ENCODE measurements around the gene ACSL5. TPM values are rescaled to one million over a fixed set of nuclear protein-coding genes. Genes with fewer than 3 reads are reported as not detected.

The ACSL5 gene
- total RNA-seq, 4 donors from 2014 or later, result 6.8 to 17.0 (median 10.0) TPM

DNA sequence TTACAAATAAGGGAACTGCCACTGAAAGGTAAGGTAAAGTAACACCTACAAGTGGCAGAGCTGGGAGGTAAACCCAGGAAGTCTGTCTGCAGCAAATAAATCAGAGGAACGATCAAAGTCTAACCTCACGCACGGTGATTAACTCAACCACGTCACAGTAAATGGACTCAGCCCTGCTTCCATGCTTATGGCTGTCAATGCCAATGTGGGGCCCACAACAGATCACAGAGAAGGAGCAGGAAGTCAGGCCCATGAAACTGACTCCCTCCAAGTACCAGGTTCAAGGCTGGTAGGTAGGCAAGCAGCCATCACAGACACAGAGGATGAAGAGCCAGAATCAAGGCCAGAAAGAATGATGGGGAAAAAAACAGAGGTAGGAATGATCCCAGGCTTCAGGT is 38.0 kb upstream of the ACSL5 start:
- H3K4me1 ChIP-seq, result peaks cover 13 to 20% of the 10 kb centered on the region in 2 donors
- no peak overlapping the region for H3K4me3 ChIP-seq (replicated peaks in 1 of 3)
- WGBS, 2 donors, result 79 to 81% methylated on average over 4 of the region's 4 CpGs
- no peaks in the 10 kb centered on the region for H3K27me3 ChIP-seq
- no peak for TF ChIP-seq POLR2A (IDR thresholded peaks at IDR 0.05)
- TF ChIP-seq, protein P1, sequence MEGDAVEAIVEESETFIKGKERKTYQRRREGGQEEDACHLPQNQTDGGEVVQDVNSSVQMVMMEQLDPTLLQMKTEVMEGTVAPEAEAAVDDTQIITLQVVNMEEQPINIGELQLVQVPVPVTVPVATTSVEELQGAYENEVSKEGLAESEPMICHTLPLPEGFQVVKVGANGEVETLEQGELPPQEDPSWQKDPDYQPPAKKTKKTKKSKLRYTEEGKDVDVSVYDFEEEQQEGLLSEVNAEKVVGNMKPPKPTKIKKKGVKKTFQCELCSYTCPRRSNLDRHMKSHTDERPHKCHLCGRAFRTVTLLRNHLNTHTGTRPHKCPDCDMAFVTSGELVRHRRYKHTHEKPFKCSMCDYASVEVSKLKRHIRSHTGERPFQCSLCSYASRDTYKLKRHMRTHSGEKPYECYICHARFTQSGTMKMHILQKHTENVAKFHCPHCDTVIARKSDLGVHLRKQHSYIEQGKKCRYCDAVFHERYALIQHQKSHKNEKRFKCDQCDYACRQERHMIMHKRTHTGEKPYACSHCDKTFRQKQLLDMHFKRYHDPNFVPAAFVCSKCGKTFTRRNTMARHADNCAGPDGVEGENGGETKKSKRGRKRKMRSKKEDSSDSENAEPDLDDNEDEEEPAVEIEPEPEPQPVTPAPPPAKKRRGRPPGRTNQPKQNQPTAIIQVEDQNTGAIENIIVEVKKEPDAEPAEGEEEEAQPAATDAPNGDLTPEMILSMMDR (IDR thresholded peaks at IDR 0.05), result no peak
- no peak for DNase-seq
- H3K9me3 ChIP-seq, result no peaks in the 10 kb centered on the region
- intact Hi-C loops (cut with DNase I), result no loop called here
- no peaks in the 10 kb centered on the region for H3K36me3 ChIP-seq
- H3K27ac ChIP-seq, result no peak overlapping the region

DNA sequence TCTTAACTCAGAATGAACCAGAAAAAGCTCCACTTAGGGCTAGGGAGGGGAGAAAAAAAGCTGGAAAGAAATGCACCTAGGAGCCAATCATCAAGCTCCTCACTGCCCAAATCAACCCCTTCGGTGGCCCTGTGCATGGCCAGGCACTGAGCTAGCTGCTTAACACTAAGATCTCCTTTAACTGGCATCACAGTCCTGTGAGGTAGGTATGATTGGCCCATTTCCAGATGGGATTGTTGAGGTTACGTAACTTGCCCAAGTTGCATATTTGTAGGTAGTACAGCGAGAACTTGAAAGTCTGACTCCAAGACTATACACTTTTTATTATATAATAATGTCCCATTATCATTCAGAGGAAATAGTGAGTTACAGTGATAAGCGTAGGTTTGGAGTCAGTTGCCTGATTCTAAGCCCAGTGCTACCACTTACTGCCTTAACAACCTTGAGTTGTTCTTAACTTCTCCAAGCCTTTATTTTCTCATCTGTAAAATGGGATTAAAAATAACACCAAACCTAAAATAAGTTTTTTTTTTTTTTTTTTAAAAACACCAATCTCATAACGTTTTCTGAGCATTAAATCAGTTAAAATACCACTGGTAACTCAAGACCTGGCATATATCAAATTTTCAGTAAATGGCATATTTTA is 37.2 kb upstream of the ACSL5 start:
- Histone ChIP-seq H3K4me1 (peaks cover 5 to 12% of the 10 kb centered on the region in 2 donors), H3K27me3 (no peaks in the 10 kb centered on the region), H3K9me3 (no peaks in the 10 kb centered on the region), H3K4me3 (replicated peaks in 1 of 3) (no peak overlapping the region), H3K36me3 (no peaks in the 10 kb centered on the region), H3K27ac (no peak overlapping the region)
- no peak for TF ChIP-seq POLR2A (IDR thresholded peaks at IDR 0.05)
- TF ChIP-seq, protein P1 (IDR thresholded peaks at IDR 0.05), result no peak
- no peak for DNase-seq
- intact Hi-C loops (cut with DNase I), result no loop called here
- WGBS, 2 donors, result 76 to 83% methylated on average over 5 of the region's 5 CpGs

DNA sequence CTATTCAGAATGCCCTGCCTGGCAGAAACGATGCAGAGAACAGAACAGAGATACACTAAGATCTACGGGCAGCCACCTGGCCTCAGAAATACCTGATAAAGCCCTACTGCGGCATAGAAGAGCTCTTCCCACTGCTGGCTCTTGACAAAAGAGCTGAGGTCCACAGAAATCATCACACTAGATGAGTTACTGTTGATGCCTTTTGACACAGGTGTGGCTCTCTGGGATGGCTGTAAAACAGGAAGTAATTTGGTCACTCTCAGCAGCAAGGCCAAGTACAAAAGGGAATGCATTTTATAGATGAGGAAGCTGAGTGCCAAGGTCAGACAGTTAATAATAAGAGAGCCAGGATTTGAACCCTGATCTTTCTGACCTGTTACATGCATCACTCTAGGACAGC is 35.0 kb upstream of the ACSL5 start:
- 80 to 88% methylated on average over 3 of the region's 3 CpGs for WGBS, 2 donors
- no peak for TF ChIP-seq POLR2A (IDR thresholded peaks at IDR 0.05)
- TF ChIP-seq, protein P1 (IDR thresholded peaks at IDR 0.05), result no peak
- no peaks in the 10 kb centered on the region for H3K27me3 ChIP-seq

DNA sequence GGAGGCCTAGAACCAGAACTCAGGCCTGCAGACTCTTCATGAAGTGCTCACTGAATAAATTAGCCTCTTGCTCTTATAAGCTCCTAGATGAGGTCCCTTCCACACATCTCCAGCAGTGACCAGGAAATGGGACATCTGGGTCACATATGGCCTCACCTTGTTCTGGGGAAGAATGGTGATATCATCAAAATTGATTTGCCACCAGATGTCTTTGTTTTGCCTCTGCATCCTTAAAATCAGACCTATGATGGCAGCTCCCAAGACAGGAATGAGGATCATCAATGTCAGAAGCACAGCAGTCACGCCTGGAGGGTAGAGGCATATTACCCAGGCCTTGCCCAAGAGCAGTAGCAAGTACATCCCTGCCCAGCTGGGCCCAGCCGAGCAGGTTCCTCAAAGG is 33.3 kb upstream of the ACSL5 start:
- Histone ChIP-seq H3K4me1 (no peaks in the 10 kb centered on the region), H3K27me3 (no peaks in the 10 kb centered on the region), H3K36me3 (no peaks in the 10 kb centered on the region), H3K27ac (no peak overlapping the region), H3K4me3 (replicated peaks in 1 of 3) (no peak overlapping the region), H3K9me3 (no peaks in the 10 kb centered on the region)
- intact Hi-C loops (cut with DNase I), result no loop called here
- DNase-seq, result no peak
- 88 to 90% methylated on average over 2 of the region's 2 CpGs for WGBS, 2 donors
- TF ChIP-seq POLR2A (IDR thresholded peaks at IDR 0.05), result no peak
- TF ChIP-seq, protein P1 (IDR thresholded peaks at IDR 0.05), result no peak

More for the DNA sequence above, 35.0 kb upstream of the ACSL5 start:
- no peak for DNase-seq
- no peaks in the 10 kb centered on the region for H3K36me3 ChIP-seq
- intact Hi-C loops (cut with DNase I), result no loop called here
- H3K4me1 ChIP-seq, result no peaks in the 10 kb centered on the region
- no peak overlapping the region for H3K4me3 ChIP-seq (replicated peaks in 1 of 3)
- no peak overlapping the region for H3K27ac ChIP-seq
- no peaks in the 10 kb centered on the region for H3K9me3 ChIP-seq

DNA sequence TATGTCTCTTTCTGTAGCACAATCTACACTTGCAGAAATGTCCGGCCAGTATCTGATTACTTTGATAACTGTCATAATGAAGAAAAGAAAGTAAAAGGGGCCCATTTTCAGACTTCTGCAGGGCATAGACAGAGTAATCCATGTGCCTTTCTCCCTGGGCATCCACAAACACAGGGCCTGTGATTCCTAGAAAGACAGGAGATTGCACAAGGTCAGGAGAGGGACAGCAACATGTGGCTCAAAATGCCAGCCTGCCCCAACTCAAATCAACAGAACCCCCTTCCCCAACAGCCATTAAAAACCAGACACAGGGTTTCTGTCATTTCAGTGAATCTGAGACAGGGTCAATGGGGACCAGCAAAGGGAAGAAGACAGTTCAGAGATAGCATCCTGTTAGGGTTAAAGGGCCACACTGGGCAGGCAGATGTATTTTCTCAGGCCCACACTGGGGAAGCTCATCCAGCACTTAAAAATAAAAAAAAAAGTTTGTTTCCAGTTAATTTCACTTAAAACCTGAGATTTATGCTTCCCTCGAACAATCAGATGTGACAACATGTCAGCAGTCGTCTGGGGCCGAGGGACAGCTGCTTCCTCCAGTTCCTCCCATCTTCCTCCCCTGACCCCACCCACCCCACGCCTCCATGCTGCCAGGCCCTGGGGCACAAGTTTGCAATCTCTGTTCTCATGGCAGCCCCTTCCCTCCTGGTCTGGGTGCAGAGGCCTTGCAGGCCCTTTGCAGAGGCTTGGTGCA is 30.7 kb upstream of the ACSL5 start:
- 74 to 89% methylated on average over 5 of the region's 5 CpGs for WGBS, 2 donors
- no peaks in the 10 kb centered on the region for H3K27me3 ChIP-seq

More for the DNA sequence above, 30.7 kb upstream of the ACSL5 start:
- Histone ChIP-seq H3K4me1 (no peaks in the 10 kb centered on the region), H3K36me3 (no peaks in the 10 kb centered on the region), H3K4me3 (replicated peaks in 1 of 3) (no peak overlapping the region), H3K27ac (no peak overlapping the region), H3K9me3 (no peaks in the 10 kb centered on the region)
- peak in 1 of 2 donors; percentile 10 for DNase-seq
- no peak for TF ChIP-seq POLR2A (IDR thresholded peaks at IDR 0.05)
- TF ChIP-seq, protein P1 (IDR thresholded peaks at IDR 0.05), result no peak
- intact Hi-C loops (cut with DNase I), result no loop called here
